A673 (cell line): ENCODE results near the gene PLA2G4F.

Source experiments
- EZH2 ChIP-seq: fragments of 200-600 bp; sonication (generic); IDR thresholded peaks from 2 replicates; pipeline ENCODE4 v1.6.1; 2017; ENCODE audit warnings: borderline replicate concordance, low read depth, mild to moderate bottlenecking, mixed read lengths, antibody characterized with exemption, low read length; ENCODE audit not compliant: poor library complexity, severe bottlenecking
- TF ChIP-seq, protein P1 (sequence below): fragments of 300-800, 200-600 bp; sonication (generic); conservative IDR thresholded peaks from 2 replicates; pipeline ENCODE4 v1.5.1; 2017; ENCODE audit warnings: low read depth, mild to moderate bottlenecking, antibody characterized with exemption, low read length, moderate library complexity, mixed read lengths

DNA sequence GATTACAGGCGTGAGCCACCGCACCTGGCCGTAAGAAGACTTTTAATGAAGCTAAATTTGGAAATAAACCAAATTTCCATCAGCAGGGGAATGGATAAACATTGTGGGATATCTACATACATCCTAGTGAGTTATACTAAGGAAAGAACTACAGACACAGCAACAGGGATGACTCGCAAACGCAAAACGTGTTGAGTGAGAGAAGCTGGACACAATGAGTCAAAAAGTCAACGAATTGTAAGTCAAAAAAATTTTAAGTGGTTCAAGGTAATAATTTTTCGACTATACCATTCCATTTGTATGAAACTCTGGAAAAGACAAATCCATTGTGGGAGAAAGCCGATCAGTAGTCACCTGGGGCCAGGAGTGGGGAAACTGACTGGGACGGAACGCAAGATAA, 19.9 kb downstream of the PLA2G4F start:
- TF ChIP-seq, protein P1, sequence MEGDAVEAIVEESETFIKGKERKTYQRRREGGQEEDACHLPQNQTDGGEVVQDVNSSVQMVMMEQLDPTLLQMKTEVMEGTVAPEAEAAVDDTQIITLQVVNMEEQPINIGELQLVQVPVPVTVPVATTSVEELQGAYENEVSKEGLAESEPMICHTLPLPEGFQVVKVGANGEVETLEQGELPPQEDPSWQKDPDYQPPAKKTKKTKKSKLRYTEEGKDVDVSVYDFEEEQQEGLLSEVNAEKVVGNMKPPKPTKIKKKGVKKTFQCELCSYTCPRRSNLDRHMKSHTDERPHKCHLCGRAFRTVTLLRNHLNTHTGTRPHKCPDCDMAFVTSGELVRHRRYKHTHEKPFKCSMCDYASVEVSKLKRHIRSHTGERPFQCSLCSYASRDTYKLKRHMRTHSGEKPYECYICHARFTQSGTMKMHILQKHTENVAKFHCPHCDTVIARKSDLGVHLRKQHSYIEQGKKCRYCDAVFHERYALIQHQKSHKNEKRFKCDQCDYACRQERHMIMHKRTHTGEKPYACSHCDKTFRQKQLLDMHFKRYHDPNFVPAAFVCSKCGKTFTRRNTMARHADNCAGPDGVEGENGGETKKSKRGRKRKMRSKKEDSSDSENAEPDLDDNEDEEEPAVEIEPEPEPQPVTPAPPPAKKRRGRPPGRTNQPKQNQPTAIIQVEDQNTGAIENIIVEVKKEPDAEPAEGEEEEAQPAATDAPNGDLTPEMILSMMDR = no peak
- TF ChIP-seq EZH2 = no peak
